ENCODE measurements around the gene MKKS.

MKKS gene

DNA sequence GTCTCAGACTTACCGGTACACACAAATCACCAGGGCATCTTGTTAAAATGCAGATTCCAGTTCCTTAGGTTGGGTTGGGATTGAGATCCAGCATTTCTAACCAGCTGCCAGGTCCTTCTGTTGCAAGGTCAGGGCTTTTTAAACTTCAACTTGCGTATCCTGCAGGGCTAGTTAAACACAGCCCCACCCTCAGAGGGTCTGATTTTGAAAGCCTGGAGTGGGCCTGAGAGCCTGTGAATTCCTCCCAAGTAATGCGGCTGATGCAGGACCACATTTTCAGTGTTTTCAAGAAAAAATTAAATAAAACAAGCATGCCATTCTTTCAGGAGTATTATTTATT is 65.3 kb downstream of the MKKS start:
- DNase-seq (ENCODE audit: low spot score) = no peak

DNA sequence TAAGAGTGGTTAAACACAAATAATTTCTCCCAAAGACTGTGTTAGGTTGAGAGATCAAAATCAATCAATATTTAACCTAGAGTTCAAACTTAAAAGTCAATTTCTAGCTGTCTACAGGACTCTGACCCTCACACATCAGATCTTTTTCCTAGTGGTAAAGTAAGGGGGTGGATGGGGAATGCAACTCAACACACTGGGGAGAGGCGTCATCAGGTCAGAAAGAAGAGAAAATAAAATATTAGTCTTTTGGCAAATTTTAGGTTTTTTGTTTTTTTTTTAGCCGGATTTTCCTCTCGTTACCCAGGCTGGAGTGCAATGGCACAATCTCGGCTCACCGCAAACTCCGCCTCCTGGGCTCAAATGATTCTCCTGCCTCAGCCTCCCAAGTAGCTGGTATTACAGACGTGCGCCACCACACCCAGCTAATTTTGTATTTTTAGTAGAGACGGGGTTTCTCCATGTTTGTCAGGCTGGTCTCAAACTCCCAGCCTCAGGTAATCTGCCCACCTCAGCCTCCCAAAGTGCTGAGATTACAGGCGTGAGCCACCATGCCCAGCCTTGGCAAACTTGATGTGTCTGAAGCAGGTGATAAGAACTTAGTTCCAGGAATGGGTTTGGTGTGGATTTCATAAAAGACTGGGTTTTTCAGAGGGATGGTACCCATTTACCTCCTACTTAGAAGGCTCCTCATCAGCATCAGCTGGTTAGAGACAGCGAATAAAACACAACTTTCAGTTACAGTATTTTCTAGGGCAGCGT is 65.9 kb downstream of the MKKS start:
- no peak for DNase-seq (ENCODE audit: low spot score)

DNA sequence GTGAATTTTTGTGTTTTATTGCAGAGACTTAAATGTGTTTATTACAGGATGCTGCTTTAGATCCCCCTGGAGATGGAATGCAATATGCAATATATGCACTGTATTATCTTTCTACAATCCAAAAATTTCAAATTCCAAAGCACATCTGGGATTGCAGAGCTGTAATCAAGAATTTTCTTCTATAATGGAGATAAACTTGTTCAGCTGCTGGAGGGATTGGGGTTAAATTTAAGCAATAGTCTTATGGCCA is 66.4 kb downstream of the MKKS start:
- DNase-seq (ENCODE audit: low spot score) = no peak

DNA sequence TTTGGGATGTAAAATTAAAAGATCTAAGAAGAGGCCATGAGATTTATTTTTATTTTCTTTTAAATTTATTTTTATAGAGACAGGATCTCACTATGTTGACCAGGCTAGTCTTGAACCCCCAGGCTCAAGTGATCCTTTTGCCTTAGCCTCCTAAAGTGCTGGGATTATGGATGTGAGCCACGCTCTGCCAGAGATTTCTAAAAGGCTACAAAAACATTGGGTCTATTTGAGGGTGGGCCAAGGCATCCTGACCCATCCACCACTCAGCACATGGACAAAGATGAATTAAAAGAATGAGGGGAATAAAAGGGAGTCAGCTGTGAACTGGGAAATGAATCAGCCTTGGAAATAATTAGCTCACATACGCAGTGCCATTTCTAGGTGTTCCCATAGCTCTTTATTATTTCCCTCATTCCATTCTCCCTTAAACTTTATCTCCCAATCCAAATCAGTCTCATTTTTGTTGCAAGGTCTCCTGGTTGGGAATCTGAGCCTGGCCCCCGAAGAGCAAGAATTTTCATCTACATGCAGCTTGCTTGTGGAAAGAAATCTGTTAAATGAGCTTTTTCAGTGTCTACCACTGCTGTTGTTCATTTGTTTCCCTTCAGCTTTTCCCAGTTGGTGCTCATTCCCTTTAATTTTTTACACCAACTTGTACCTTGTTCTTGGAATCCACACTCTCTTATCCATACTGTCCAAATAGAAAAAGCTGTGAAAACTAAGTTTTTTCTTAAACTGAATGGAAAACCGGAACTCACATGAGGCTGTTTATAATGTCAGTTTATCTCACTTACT is 66.9 kb downstream of the MKKS start:
- no peak for DNase-seq (ENCODE audit: low spot score)

DNA sequence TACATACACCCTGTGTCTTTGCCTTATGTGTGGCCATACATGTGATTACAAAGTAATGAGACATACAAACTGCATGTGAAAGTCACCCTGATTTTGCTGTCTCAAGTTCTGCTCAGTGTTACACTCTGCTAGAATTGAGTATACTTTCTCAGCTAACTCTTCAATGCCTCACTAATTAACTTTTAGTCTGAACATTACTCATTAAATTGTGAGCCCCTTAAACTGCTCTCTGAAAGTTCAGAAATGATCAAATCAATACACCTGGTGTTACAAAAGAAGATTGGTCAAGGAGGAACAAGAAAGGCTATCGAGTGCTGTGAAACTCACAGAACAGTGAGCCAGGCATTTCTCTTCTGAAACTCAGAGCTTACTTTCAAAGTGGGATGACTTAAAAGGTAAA is 71.3 kb downstream of the MKKS start:
- DNase-seq (ENCODE audit: low spot score) = no peak

DNA sequence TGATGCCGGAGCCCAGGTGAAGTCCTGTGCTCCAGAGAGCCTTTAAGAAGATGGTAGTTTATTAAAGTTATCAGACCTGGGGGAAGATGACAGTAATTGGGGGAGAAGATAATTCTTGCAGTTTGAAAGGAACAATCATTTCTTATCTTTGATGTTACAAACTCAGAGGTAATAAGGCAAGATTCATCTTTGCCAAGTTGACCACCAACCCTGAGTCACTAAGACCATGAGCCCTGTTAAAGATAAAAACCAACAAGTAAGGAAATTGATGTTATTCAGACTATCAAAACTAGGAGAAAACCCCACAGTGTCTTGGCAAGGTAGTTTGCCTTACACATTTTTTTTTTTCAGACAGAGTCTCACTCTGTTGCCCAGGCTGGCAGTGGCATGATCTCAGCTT is 73.1 kb downstream of the MKKS start:
- no peak for DNase-seq (ENCODE audit: low spot score)

DNA sequence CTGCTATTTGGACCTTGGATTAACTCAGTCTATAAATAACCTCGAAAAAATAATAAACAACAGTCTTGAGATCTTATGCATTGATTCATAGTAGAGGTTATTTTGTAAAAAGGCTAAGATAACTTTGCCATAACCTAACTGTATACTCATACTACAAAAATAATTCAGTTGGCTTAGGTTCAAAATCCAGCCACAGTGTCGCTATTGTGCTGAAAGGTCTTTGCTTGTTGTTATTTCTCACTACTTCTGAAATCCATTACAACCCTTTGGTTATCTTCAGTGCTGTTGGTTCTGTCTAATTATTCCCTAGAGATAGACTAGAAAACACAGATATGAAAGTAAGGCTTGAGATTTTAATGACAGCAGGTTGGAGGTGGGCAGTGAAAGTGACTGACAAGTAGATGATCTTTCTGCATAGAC is 74.4 kb downstream of the MKKS start:
- DNase-seq (ENCODE audit: low spot score) = no peak

DNA sequence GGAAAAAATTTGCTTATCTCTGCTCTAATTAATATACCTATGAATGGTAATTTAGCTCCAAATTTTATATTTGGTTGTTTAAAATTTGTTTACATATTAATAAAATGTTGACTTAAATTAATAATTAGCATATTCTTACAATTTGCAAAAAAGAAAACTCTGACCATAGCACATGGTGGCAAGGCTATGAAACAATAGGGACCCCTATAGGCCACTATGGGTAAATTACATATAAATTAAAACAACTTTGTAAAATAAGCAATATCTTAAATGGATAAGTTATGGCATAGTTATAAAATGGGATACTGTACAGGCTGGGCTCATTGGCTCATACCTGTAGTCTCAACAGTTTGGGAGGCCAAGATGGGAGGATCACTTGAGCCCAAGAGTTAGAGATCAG is 76.0 kb downstream of the MKKS start:
- no peak for DNase-seq (ENCODE audit: low spot score)

DNA sequence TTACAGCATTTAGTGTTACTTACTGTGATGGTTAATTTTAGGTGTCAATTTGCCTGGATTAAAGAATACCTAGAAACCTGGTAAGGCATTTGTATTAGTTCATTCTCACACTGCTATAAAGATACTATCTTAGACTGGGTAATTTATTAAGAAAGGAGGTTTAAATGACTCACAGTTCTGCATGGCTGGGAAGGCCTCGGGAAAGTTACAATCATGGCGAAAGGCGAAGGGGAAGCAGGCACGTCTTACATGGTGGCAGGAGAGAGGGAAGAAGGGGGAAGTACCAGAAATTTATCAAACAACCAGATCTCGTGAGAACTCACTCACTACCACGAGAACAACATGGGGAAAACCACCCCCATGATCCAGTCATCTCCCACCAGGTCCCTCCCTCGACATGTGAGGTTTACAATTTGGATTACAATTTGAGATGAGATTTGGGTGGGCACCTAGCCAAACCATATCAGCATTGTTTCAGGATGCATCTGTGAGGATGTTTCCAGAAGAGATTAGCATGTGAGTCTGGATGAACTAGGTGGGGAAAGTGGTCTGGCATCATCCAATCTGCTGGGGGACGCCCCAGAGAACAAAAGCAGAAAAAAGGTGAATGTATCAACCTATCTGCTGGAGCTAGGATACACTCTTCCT is 76.8 kb downstream of the MKKS start:
- no peak for DNase-seq (ENCODE audit: low spot score)

DNA sequence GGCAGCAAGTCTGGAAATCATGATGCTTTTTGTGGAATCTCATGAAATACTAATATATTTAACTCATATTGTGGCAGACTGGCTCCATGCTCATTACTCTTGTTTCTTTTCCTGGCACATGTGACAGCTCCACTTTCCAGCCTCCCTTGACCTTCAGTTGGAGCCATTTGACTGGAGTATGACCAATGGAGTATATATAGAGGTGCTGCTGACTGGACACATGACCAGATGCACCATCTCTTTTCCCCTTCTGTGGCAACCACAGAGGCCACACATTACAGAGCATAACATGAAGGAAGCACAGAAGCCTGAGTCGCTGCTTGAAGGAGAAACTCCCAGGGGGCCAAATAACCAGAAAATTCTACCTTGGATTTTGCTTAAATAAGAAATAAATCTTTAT is 77.4 kb downstream of the MKKS start:
- no peak for DNase-seq (ENCODE audit: low spot score)

DNA sequence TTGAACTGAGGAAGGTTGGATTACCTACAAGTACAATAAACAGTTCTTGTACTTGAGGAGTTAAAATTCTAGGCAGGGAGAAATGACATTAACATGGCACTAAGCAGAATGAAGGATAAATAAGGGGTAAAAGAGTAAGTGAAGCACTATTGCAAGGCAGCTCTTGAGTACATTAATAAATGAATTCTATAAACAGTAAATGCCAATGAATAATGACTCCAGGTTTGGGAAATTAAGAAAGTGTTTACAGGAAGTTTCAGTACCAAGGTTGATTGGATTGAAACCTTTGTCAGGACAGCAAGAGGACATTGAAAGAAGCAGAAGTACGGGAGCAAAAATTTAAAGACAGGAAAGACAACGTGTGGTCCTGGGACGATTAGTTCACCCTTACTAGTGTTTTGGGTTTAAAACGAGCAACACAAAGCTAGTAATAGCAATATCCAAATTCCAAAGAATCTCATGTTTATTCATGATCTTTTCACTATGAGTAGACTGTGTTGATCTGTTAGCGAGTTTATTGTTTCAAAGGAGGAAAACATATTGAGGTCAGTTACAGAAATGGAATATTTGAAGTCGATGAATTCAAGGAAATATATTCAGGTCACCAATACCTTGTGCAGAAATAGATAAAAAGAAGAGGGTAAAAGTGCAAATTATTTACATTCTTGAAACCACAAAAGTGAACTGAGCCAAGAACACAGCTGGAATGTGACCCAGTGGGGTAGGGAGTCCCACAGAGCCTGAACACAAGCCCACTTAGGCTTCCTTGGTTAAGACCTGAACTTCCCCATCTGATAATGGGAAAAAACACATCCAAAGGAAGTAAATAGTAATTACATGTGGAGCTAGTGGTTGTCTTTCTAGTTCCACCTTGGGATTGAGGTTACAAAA is 80.8 kb downstream of the MKKS start:
- DNase-seq (ENCODE audit: low spot score) = no peak
